Measurements from ENCODE around the gene BIRC3.
"Not testable (repeated sequence)": the region's sequence is repeated elsewhere in the genome, so short reads cannot be mapped to it uniquely, and the experiment has no call there.

BIRC3 gene

DNA sequence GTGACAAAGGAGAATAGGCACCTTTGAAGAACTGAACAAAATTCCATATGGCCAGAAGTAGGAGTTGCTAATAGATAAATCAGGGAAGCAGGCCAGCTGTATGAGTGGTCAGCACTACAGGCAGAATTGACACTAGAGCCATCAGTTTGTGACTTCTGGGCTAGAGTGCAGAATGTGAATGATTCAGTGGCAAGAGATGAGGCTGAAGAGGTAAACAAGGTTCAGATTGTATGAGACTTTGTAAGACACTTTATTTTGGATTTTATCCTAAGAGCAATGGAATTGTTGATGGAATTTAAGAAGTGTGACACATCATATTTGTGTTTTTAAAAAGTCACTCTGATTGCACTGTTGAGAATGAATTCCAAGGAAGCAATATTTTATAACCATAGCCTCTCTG lies 12.9 kb downstream of the BIRC3 start:
- DNase-seq, result no peak

DNA sequence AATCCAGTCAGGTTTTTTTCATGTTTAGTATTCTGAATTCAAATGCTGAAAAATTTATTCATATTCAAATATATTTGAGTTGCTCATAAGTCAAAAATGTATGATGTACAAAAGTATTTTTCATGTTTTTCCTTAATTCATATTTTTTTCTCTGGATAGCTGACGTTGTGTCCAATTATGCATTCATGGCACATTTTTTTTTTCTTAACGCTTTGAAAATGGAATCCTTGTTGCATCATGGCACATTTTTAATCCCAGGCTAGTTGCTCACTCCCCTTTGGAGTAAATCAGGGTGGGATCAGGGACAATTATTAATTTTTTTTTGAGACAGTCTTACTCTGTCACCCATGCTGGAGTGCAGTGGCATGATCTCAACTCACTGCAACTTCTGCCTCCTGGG lies 14.1 kb downstream of the BIRC3 start:
- no peak for DNase-seq

DNA sequence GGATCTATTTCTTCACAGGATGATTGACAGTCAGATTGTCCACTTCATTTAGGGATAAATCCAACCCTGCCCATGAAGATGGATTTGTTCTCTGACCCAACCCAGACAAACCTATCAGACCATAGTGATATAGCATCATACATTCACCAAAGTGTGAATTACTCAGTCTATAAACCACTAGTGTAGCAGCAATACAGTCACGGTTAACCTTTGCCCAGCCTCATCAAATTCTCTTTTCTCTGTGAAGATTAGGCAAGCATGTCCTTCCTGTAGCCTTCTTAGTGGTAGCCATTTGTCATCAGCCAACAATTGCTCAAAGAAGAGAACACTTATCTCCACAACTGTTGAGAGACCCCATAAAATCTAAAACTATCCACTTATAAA lies 15.3 kb downstream of the BIRC3 start:
- no peak for DNase-seq

GRCh38 chr11:102338479-102339010 lies 21.3 kb downstream of the BIRC3 start:
- DNase-seq, result no peak

GRCh38 chr11:102341311-102341710 lies 24.0 kb downstream of the BIRC3 start:
- DNase-seq, result not testable (repeated sequence)

GRCh38 chr11:102341844-102342318 lies 24.6 kb downstream of the BIRC3 start:
- DNase-seq, result peak; percentile 84

DNA sequence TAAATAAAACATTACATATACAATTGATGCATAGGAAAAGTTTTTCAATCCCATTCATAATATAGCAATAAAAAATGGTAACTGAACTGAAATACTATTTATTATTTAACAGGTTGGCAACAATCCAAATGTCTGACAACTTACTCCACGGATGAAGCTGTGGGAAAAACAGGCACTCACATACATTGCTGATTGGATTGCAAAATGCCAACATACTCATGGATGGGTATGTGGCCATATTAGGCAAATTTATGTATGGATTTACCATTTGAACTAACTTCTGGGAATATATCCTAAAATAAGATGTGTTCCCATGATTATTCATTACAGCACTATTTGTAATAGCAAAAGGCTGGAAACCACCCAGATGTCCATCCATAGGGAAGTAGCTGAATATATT lies 26.5 kb downstream of the BIRC3 start:
- no peak for DNase-seq

DNA sequence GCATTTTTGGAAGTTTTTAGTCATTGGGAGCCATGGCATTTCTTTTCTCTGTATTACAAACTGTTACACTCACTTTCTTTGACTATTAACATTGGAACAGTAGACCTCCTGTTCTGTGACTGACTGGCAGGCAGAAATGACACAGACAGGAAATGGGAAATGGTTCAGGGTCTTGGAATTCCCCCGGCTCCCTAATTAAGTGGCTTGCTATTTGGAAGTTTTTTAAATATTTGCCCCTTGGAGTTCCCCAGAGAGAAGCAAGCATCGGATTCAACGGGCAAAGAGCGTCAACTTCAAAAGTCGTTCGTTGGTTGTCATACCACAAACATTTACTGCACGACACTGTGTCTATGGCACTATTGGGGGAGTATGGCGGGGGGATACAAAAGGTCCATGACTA lies 28.6 kb downstream of the BIRC3 start:
- no peak for DNase-seq

DNA sequence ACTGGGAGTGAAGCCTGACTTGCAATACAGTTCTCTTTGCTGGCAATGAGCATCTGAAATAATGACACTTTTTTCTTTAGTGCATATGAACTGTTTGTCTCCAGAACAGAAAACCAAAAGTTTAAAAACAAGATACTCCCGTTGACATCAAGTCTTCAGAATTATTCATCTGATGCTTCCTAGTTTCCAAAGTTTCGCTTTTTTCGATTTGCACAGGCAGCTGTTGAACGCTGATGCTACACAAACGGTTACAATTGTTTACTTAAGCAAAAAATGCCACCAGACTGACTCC lies 29.1 kb downstream of the BIRC3 start:
- DNase-seq, result no peak

- DNase-seq, result peak; percentile 98
Measured at GRCh38 chr11:102346748-102347461, 29.6 kb downstream of the BIRC3 start, which contains the start of gene BIRC2. Gene BIRC2, plus strand, starts transcription at chr11:102347214. Its CDS starts 2,641 bp downstream, at chr11:102349855.

DNA sequence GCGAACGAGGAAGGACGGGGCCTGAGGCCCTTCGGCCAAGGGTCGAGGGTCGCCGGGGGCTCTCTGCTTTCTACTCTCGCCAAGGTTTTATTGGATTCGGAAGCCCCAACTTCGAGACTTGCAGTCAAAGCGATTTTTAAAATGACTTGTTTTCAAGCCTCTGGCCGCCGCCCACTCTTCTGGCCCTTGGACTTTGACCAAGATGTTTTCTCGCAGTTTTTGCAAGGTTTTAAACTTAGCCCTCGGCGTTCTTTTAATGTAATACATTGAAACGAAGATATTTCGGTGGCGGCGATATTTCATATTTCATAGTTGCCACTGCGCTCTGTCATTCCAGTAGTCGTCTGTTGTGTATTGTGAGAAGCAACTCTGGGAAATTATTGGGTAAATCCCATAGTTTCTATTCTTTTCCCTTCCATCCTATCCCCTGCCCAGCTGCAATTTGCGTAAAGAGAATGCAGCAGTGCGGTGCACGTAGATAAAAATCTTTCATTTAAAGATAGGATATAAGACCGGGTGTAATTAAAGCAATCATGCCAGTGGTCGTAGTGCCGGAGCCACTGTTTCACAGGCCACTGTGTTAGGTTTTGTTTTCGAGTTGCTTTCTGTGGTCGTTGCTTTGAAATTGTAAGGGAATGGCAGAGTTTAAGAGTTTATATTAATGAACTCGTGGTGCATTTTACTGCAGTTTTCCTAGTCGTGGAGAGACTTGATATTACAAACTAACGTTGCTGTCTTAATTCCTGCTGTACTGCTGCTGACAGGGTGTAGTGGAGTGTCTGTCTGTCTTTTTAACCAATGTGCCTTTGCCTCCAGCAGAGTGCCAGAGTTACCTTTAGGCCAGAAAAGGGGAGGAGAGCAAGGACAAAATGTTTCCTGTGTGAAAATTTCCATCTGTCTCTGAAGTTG lies 30.4 kb downstream of the BIRC3 start:
- no peak for DNase-seq

DNA sequence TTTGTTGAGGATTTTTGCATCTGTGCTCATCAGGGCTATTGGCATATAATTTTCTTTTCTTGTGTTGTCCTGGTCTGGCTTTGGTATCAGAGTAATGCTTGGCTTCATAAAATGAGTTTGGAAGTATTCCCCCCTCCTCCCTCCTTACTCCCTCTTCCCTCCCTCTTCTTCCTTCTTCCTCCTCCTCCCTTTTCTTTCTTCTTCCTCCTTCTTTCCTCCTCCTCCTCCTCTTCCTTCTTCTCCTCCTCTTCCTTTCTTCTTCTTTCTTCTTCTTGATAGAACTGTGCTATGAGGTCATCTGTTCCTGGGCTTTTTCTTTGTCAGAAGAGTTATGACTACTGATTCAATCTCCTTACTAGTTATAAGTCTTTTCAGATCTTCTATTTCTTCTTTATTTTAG lies 39.8 kb downstream of the BIRC3 start:
- DNase-seq, result no peak

DNA sequence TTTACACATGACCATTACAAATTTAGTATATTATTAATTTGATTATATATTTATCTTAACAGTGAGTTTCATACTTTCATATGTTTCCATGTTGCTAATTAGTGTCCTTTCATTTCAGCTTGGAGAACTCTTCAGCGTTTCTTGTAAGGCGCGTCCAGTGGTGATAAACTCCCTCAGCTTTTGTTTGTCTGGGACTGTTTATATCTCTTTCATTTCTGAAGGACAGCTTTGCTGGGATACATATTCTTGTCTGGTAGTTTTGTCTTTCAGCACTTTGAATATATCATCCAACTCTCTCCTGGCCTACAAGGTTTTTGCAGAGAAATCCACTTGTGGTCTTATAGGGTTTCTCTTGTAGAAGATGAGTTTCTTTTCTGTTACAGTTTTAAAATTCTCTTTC lies 42.1 kb downstream of the BIRC3 start:
- DNase-seq, result no peak

DNA sequence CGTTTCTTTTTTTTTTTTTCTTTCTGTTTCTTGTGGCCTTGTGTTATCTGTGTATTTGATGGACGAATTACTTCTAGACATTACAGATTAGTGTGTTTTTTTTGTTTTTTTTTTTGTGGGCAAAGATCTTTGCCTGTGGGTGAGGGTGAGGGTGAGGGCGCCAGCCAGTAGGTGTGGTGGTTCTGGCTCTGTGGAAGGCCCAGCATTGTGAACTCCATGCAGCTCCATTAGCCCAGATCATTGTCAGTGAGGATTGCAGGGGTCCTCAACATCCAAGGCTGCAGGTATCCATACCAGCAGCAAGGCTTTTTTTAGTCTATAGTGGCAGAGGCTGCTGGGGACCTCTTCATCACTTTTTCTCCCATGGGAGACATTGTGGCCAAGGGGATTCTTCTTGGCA lies 43.4 kb downstream of the BIRC3 start:
- no peak for DNase-seq

DNA sequence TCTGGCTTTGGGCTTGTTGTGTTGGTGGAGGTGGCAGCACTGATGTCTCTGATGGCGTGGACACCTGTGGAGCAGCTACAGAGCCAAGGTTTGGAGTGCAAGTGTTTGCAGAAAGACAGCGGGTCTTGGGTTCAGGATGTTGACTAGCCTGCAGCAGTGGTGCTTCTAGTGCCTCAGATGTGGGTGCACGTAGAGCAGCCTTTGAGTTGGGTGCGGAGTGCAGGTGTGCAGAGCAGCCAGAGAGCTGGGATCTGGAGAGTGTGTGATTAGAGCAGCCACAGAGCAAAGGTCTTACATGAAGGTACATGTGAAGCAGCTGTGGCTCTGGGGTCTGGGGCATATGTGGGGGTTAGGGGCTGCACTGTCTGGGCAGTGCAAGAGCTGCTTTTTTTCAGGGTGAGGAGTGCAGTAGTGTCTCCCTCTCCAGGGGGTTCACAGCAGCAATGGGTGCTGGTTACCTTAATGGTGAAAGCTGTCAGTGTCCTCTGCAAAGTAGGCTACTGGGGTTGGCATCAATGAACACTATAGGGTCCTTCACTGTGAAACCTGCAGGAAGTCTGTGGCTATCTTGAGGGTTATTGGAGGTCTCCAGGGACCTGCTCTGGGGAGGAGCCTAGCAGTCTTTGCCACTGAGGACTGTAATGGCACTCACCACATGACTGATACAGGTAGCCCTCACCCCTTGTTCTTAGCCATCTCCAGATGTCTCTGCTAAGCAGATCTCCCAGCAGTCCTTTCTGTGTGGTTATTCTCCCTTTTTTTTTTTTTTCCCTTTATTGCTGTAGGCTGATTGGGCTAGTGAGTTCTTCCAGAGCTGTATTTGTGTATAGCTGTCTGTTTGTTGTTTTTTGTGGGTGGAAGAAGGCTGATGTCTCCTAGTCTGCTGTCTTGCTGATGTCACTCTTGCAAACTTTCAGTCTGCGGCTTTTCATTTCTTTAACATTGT lies 44.1 kb downstream of the BIRC3 start:
- DNase-seq, result no peak

- no peak for DNase-seq
Measured at GRCh38 chr11:102364991-102365390, 47.7 kb downstream of the BIRC3 start.

DNA sequence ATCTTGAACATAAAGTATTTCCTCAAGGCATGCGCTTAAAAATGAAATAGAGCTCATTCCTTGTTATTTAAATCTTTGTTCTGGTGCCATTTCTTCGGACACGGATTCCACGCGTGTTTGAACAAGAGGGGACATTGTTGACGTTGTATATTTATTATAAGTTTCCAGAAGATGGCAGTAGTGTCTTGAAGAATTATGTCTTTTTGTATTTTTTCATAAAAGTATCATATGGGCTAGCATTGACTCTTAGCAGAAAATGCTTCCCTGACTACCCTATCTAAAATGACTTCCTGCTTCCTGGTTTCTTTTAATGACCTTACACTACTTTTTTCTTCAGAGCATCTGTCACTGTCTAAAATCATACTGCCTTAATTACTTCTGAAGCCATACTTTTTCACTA lies 50.1 kb downstream of the BIRC3 start:
- DNase-seq, result no peak

DNA sequence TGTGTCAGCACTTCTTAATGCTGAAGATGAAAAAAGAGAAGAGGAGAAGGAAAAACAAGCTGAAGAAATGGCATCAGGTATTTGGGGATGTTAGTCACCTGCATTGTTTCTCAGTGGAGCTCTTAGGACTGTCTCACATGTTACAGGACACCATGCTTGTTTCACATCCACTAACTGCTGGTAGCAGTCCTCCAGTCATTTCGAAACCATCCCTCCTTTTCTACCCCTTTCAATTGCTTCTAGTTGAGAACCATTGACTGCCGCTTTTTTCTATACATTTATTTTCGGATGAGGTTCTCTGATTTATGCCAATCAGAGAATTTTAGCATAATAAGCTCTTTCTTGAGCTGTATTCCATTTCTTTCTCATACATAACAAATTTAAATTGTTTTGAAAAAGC lies 51.2 kb downstream of the BIRC3 start:
- DNase-seq, result no peak

DNA sequence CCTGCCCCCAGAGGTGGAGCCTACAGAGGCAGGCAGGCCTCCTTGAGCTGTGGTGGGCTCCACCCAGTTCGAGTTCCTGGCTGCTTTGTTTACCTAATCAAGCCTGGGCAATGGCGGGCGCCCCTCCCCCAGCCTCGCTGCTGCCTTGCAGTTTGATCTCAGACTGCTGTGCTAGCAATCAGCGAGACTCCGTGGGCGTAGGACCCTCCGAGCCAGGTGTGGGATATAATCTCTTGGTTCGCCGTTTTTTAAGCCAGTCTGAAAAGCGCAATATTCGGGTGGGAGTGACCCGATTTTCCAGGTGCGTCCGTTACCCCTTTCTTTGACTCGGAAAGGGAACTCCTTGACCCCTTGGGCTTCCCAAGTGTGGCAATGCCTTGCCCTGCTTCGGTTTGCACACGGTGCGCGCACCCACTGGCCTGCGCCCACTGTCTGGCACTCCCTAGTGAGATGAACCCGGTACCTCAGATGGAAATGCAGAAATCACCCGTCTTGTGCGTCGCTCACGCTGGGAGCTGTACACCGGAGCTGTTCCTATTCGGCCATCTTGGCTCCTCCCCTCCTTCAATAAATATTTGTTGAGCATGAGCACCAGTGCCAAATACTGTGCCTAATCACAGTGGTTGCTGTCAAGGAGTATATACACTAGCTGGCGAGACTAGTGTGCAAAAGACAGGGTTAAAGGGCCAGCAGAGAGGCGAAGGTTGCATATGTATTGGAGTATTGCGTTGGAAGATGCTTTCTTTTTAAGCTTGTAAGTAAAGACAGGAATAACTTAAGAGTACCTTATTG lies 57.5 kb downstream of the BIRC3 start:
- DNase-seq, result not testable (repeated sequence)

- no peak for DNase-seq
Measured at GRCh38 chr11:102375720-102376399, 58.6 kb downstream of the BIRC3 start.

- DNase-seq, result no peak
Measured at GRCh38 chr11:102377891-102378290, 60.6 kb downstream of the BIRC3 start.
